Epithelial cell of umbilical artery (primary cell): Measurements from ENCODE around the gene PTCRA. TPM values are rescaled to one million over a fixed set of nuclear protein-coding genes. Genes with fewer than 3 reads are reported as not detected.

Source experiments
- total RNA-seq: library from RNA; depleted of rRNA; stranded (reverse); fragments of >200 nt; gene quantifications from 2 replicates; pipeline ENCODE4 v1.2.3, GENCODE V29; 2014

Gene PTCRA
- total RNA-seq = not detected in 2 replicates

DNA sequence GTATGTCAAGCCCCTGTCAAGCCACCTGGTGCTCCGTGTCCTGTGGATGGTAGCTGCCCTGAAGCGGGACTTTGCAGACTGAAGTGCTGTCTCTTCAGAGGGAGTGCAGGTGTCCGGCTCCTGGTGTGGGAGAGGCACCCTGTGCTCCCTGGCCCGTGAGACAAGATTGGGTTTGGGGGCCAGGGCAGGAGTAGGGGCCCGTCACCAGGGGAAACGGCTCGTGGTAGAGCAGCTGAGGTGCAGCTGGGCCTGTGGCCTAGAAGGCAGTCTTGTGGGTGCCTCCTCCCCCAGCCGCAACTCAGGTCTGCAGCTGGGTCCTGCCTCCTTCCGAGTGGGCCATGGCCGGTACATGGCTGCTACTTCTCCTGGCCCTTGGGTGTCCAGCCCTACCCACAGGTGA lies at the start of gene PTCRA:
PTCRA (plus strand) TSS at position 322 of the 400 bp plus-strand sequence; CDS start at position 339, 17 bp downstream.

DNA sequence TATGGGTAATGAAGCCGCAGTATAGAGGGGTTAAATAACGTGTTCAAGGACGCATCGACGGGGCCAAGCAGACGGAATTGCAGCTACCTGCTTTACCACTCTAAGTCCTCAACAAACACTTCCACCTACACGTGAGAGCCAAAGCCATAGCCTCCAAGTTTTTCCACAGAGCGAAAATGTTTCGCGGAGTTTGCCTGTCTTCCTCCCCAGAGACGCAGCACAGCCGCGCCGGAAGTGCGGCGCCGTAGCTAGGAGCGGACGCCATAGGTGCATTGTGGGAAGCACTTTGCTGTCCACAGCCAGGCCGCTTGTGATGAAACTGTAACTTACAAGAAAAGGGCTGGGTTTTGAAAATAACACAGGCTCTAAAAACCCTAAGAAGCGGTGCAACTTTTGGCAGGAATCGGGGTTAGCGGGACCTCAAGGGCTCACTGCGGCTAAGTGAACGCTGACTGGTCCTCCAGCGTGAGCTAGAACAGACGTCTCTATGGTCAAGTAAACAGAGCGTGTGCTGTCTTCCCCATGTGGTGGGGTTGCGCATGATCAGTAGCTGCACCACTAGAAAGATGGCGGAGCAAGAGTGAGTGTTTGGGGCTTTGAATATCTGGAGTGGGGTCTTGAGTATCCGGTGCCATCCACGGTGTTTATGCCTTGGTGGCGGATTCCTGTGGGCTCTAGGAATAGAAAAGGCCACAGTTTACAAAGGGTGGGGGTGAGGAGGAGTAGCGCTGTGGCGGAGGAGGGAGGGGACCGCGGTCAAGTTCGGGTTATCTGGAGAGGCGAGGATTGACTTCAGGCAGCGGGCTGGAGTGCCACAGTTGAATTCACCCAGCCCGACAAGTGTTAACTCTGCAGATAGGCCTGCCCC lies 36.2 kb upstream of the PTCRA start, which contains the start of gene RPL7L1:
RPL7L1 (plus strand) TSS at position 245 of the 868 bp plus-strand sequence; CDS start at position 540, 295 bp downstream.

GRCh38 chr6:42928986-42929820 lies 13.3 kb downstream of the PTCRA start, which contains the start of gene CNPY3:
TSS of gene CNPY3 (plus strand) at chr6:42929480. CDS start at chr6:42929571, 91 bp downstream.

DNA sequence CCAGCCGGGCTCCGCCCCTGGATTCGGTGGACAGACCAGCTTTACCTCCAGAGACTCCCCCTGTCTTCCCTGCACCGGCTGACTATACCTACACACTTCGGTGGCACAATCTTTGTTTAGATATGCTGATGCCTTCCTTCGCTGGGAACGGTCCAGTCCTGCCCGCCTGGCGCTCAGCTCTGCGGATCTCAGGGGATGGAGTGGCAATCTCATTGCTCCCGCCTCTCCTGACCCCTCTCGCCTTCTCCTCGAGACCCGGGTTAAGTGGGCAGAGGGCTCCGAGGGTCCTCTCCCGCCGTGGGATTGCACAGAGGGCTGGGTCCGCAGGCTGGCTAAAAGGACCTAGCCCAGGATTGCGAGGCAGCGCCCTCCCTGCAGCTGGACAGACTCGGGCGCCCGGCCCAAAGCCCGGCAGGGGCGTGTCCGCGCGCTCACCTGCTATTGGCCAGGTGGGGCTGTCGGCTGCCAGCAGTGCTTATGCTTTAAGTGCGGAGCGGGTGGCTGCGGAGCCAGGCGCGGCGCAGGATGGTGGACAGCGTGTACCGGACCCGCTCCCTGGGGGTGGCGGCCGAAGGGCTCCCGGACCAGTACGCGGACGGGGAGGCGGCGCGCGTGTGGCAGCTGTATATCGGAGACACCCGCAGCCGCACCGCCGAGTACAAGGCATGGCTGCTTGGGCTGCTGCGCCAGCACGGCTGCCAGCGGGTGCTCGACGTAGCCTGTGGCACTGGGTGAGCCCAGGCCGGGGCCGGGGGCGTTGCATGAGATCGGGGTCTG lies 44.6 kb downstream of the PTCRA start, which contains the start of gene GNMT:
GNMT (plus strand) TSS at position 512 of the 777 bp plus-strand sequence; CDS start at position 526, 14 bp downstream.

Other genes starting within 250 kb of the PTCRA start
- gene PRPH2, start 193.5 kb upstream of the PTCRA start, total RNA-seq = under 0.01 and 0.30 TPM in 2 replicates
- 42.1 and 45.8 TPM in 2 replicates for gene TBCC, start 169.9 kb upstream of the PTCRA start, total RNA-seq
- 1.5 and 2.3 TPM in 2 replicates for gene BICRAL, start 134.0 kb upstream of the PTCRA start, total RNA-seq
- gene RPL7L1, start 36.4 kb upstream of the PTCRA start, total RNA-seq = 175 and 204 TPM in 2 replicates
- gene CNPY3, start 13.4 kb downstream of the PTCRA start, total RNA-seq = 25.7 and 52.1 TPM in 2 replicates
- not detected in 2 replicates for gene GNMT, start 44.7 kb downstream of the PTCRA start, total RNA-seq
- 13.3 and 26.4 TPM in 2 replicates for gene PEX6, start 63.1 kb downstream of the PTCRA start, total RNA-seq
- gene PPP2R5D, start 68.5 kb downstream of the PTCRA start, total RNA-seq = 27.7 and 31.2 TPM in 2 replicates
- 61.7 and 72.5 TPM in 2 replicates for gene MEA1, start 97.9 kb downstream of the PTCRA start, total RNA-seq
- 129 and 140 TPM in 2 replicates for gene KLHDC3, start 98.2 kb downstream of the PTCRA start, total RNA-seq
- 117 and 139 TPM in 2 replicates for gene RRP36, start 105.6 kb downstream of the PTCRA start, total RNA-seq
- gene CUL7, start 137.8 kb downstream of the PTCRA start, total RNA-seq = 25.8 and 26.6 TPM in 2 replicates
- gene MRPL2, start 143.4 kb downstream of the PTCRA start, total RNA-seq = 26.0 and 28.9 TPM in 2 replicates
- 16.6 and 17.8 TPM in 2 replicates for gene KLC4, start 143.6 kb downstream of the PTCRA start, total RNA-seq
- gene PTK7, start 160.3 kb downstream of the PTCRA start, total RNA-seq = 36.9 and 42.9 TPM in 2 replicates